Activated B cell treated with CpG ODN at 0.5 μM for 24 hours (primary cell): ENCODE measurements around the gene ZCCHC4. TPM values are rescaled to one million over a fixed set of nuclear protein-coding genes. Genes with fewer than 3 reads are reported as not detected.
A peak's percentile ranks its signal among the peaks of the same experiment; 100 is the strongest.

Experiments used
- ATAC-seq: fragments of 200-7000 bp; cut with Tn5 transposase; one replicate; pipeline ENCODE4 v1.10.0; 2021; ENCODE audit warnings: low read depth, mild to moderate bottlenecking, moderate library complexity
- CTCF ChIA-PET: fragments of 350-600 bp; sonication (Branson Sonifier 250); formaldehyde crosslinking; loops from one replicate; lab custom pipeline; 2021; ENCODE audit warnings: antibody characterized with exemption; lab: Charles Lee
- POLR2A ChIA-PET: fragments of 350-600 bp; sonication (Branson Sonifier 250); formaldehyde crosslinking; loops from one replicate; lab custom pipeline; 2021; ENCODE audit warnings: antibody characterized with exemption; lab: Charles Lee
- DNase-seq: peaks from one replicate; pipeline ENCODE4 v3.0.0; 2022
- H3K27ac Mint-ChIP-seq: one replicate; pipeline ENCODE4 v1.8.0; 2020; ENCODE audit warnings: mixed read lengths
- H3K27me3 Mint-ChIP-seq: one replicate; pipeline ENCODE4 v1.8.0; 2021; ENCODE audit warnings: mixed read lengths
- H3K36me3 Mint-ChIP-seq: one replicate; pipeline ENCODE4 v1.8.0; 2021; ENCODE audit warnings: low read depth, mixed read lengths
- H3K4me1 Mint-ChIP-seq: one replicate; pipeline ENCODE4 v1.8.0; 2021; ENCODE audit warnings: mixed read lengths
- H3K4me3 Mint-ChIP-seq: one replicate; pipeline ENCODE4 v1.8.0; 2020; ENCODE audit warnings: mild to moderate bottlenecking, mixed read lengths
- H3K9me3 Mint-ChIP-seq: one replicate; pipeline ENCODE4 v1.8.0; 2020; ENCODE audit warnings: mixed read lengths
- intact Hi-C: fragments of 100-400 bp; cut with micrococcal nuclease; formaldehyde crosslinking; loops from one replicate; pipeline ENCODE4 v1.15.1; 2024
- total RNA-seq: library from RNA; stranded (reverse); gene quantifications from 2 replicates; pipeline ENCODE4 v1.2.3, GENCODE V29; 2022
- TF ChIP-seq, protein P1 (sequence below): fragments of 200-600 bp; IDR thresholded peaks from one replicate; pipeline ENCODE4 v1.8.0; 2022; ENCODE audit warnings: antibody characterized with exemption, mild to moderate bottlenecking

The ZCCHC4 gene
- total RNA-seq, 1 donor from 2014 or later, result 19.1 TPM

DNA sequence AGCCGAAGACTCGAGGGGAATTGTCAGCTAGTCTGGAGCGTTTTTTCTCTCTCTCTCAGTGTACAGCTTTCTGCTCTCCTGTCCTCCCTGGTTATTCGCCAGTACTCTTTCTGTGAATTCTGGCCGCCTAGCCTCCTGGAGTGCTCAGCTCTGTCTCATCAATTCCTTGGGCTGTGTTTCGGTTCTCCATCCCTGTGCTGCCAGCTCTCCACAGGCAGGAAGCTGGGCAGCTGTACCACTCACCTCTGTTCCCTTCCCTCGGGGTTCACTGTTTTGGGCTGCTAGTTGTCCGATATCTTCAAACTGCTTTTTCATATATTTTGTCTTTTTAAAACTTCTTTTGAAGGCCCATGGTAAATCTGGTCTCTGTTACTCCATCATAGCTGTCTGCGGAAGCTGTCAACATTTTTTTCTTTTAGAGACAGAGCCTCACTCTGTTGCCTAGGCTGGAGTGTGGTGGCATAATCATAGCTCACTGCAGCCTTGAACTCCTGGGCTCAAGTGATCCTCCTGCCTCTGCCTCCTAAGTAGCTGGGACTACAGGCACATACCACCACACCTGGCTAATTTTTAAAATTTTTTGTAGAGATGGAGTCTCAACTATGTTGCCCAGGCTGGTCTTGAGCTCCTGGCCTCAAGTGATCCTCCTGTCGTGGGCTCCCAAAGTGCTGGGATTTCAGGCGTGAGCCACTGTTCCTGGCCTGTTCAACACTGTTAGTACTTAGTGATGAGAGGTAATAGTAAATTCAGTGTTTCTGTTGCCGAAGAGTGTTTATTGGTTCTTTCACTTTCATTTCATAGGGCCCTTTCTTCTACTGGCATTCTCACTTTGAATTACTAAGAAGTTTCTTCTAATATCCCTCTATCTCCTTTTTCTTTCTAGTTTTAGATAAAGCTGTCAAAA is 18.6 kb downstream of the ZCCHC4 start:
- H3K4me3 Mint-ChIP-seq, result peak overlapping the region; percentile 64
- TF ChIP-seq, protein P1, sequence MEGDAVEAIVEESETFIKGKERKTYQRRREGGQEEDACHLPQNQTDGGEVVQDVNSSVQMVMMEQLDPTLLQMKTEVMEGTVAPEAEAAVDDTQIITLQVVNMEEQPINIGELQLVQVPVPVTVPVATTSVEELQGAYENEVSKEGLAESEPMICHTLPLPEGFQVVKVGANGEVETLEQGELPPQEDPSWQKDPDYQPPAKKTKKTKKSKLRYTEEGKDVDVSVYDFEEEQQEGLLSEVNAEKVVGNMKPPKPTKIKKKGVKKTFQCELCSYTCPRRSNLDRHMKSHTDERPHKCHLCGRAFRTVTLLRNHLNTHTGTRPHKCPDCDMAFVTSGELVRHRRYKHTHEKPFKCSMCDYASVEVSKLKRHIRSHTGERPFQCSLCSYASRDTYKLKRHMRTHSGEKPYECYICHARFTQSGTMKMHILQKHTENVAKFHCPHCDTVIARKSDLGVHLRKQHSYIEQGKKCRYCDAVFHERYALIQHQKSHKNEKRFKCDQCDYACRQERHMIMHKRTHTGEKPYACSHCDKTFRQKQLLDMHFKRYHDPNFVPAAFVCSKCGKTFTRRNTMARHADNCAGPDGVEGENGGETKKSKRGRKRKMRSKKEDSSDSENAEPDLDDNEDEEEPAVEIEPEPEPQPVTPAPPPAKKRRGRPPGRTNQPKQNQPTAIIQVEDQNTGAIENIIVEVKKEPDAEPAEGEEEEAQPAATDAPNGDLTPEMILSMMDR, result no peak
- DNase-seq (no peak), ATAC-seq (no peak)
- H3K4me1 Mint-ChIP-seq, result peaks cover 9% of the 10 kb centered on the region
- H3K27ac Mint-ChIP-seq, result no peak overlapping the region
- no peaks in the 10 kb centered on the region for H3K27me3 Mint-ChIP-seq
- H3K36me3 Mint-ChIP-seq, result peaks cover 25% of the 10 kb centered on the region
- ChIA-PET POLR2A (interaction anchor here (2.0 kb wide), 1 partner anchor 19 kb away, joined by 4 read pairs; the partner anchor contains the start of gene ZCCHC4), CTCF (interaction anchor here (2.5 kb wide), 1 partner anchor 37 kb away, joined by 10 read pairs; no protein-coding TSS in a partner anchor)
- H3K9me3 Mint-ChIP-seq, result no peaks in the 10 kb centered on the region
- intact Hi-C loops, result no loop called here

DNA sequence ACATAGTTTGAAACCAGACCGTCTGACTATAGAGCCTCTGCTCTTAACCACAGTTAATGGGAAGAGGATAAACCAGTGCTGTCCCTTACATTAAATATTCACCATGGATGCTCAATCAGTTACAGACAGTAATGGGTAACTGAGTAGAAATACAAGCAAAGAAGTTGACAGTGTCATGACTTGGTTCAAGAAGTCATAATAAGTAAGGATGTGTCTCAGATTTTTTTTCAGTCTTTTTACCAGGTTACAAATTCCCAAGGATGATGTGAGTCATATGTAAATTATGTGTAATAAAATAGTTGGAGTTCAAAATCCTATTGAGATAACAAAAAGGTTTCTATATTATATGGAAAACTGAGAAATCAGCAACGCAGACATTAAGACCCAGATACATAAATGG is 31.1 kb downstream of the ZCCHC4 start:
- TF ChIP-seq, protein P1, result no peak
- Mint-ChIP-seq H3K4me1 (peaks cover 4% of the 10 kb centered on the region), H3K27ac (no peak overlapping the region), H3K27me3 (no peaks in the 10 kb centered on the region), H3K36me3 (peaks cover 34% of the 10 kb centered on the region), H3K4me3 (no peak overlapping the region), H3K9me3 (no peaks in the 10 kb centered on the region)
- ATAC-seq, result no peak
- CTCF ChIA-PET, result interaction anchor here (1.0 kb wide), 1 partner anchor 24 kb away, joined by 3 read pairs; no protein-coding TSS in a partner anchor
- DNase-seq, result no peak
- intact Hi-C loops, result no loop called here
- POLR2A ChIA-PET, result no interaction called here

DNA sequence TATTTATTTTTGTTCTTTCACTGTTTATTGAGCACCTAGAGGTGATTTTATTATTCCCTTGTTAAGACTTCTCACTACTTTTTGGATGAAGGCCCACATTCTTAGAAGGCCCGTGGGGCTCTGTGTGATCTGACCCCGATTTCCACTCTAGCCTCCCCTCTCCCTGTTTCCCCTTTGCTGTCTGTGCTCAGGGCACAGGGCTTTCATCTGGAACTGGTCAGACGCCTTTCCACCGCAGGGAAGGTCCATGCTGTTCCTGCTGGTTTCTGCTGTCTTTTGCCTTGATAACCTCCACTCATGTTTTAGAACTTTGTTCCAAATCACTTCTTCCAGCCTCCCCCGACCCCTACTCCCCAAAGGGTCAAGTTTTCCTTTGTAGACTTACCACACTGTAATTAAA is 33.2 kb downstream of the ZCCHC4 start:
- ATAC-seq, result no peak
- peaks cover 29% of the 10 kb centered on the region for H3K36me3 Mint-ChIP-seq
- intact Hi-C loops, result no loop called here

DNA sequence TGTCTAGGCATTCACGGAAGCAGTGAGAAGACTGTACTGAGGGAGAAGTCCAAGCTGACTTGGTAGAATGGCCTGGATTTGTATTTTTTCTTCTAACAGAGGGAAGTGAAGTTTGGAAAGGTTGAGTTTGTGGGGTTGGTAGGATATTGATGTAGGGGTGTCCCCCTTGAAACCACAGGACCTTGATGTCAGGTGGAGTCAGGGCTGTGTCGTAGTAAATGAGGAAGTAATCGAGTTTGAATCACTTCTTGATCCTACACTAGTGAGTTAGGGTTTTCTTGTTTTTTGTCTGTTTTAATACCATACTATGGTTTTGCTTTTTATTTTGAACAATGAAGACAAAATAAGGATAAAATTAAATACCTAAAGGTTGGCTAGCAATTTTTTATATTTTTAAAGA is 34.3 kb downstream of the ZCCHC4 start:
- CTCF ChIA-PET, result interaction anchor here (1.1 kb wide), 1 partner anchor 21 kb away, joined by 3 read pairs; no protein-coding TSS in a partner anchor
- Mint-ChIP-seq H3K36me3 (peaks cover 23% of the 10 kb centered on the region), H3K4me3 (no peak overlapping the region), H3K27me3 (no peaks in the 10 kb centered on the region), H3K27ac (no peak overlapping the region), H3K9me3 (no peaks in the 10 kb centered on the region), H3K4me1 (peaks cover 4% of the 10 kb centered on the region)
- ATAC-seq (no peak), DNase-seq (no peak)
- POLR2A ChIA-PET, result no interaction called here
- TF ChIP-seq, protein P1, result no peak
- intact Hi-C loops, result no loop called here

More for the DNA sequence above, 33.2 kb downstream of the ZCCHC4 start:
- no peak overlapping the region for H3K4me3 Mint-ChIP-seq
- POLR2A ChIA-PET, result no interaction called here
- peaks cover 4% of the 10 kb centered on the region for H3K4me1 Mint-ChIP-seq
- TF ChIP-seq, protein P1, result no peak
- DNase-seq, result no peak
- no peak overlapping the region for H3K27ac Mint-ChIP-seq
- CTCF ChIA-PET, result interaction anchor here (1.2 kb wide), 1 partner anchor 33 kb away, joined by 4 read pairs; the partner anchor contains the start of gene ZCCHC4
- H3K27me3 Mint-ChIP-seq, result no peaks in the 10 kb centered on the region
- H3K9me3 Mint-ChIP-seq, result no peaks in the 10 kb centered on the region

DNA sequence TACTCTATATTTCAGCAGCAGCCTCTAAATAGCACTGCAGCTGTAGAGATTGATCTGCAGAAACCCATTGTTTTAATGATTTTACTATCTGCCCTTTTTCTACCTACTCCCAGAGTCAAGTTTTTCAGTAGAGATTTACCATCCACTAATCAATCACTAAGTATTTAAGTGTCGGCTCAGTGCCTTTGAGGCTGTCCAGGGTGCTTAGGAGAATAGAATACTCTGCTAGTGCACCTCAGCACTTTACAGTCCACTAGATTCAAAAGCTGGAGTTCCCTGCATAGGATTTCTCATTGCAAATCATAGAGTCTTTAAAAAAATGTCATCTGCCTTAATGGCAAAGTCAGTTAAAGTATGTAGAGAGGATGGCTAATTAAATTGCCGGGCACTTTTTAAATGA is 34.9 kb downstream of the ZCCHC4 start:
- H3K27me3 Mint-ChIP-seq, result no peaks in the 10 kb centered on the region
- DNase-seq, result no peak
- POLR2A ChIA-PET, result no interaction called here
- H3K27ac Mint-ChIP-seq, result no peak overlapping the region
- H3K4me1 Mint-ChIP-seq, result peaks cover 4% of the 10 kb centered on the region
- CTCF ChIA-PET, result no interaction called here
- TF ChIP-seq, protein P1, result no peak
- no peak for ATAC-seq
- peaks cover 22% of the 10 kb centered on the region for H3K36me3 Mint-ChIP-seq
- intact Hi-C loops, result no loop called here
- no peaks in the 10 kb centered on the region for H3K9me3 Mint-ChIP-seq
- no peak overlapping the region for H3K4me3 Mint-ChIP-seq
